Measurements from ENCODE around the gene ARL8B. TPM values are rescaled to one million over a fixed set of nuclear protein-coding genes. Genes with fewer than 3 reads are reported as not detected.

The ARL8B gene
- total RNA-seq, 8 experiments from 2014 or later, result 27.1 to 54.5 (median 36.8) TPM

Other genes with a start within 250 kb of the ARL8B start
- 10 to 100 TPM in 7 of 8 experiments, under 1 TPM in 1; 0.96 to 66.6 (median 30.0) TPM for gene BHLHE40, start 142.9 kb upstream of the ARL8B start, total RNA-seq
- gene EDEM1, start 65.4 kb downstream of the ARL8B start, total RNA-seq, result 10 to 100 TPM in 6 of 8 experiments, 1 to 10 TPM in 2; 8.5 to 33.6 (median 13.3) TPM

Data from motor neuron (in vitro differentiated cells).